GM12875 (cell line): ENCODE measurements around the gene AP1G2.

ENCODE experiments used
- H3K4me3 ChIP-seq: one replicate; pipeline ENCODE4 v1.5.1; 2011; ENCODE audit warnings: low read depth, low read length, control low read depth
- CTCF ChIP-seq: IDR thresholded peaks from 2 replicates; pipeline ENCODE4 v1.5.1; 2011; ENCODE audit warnings: low read depth, mild to moderate bottlenecking, control low read depth, inconsistent platforms, low read length, moderate library complexity, borderline replicate concordance; ENCODE audit not compliant: insufficient read depth

The AP1G2 gene

GRCh38 chr14:23563473-23564180 lies 4.0 kb downstream of the AP1G2 start:
- no peak overlapping the region for H3K4me3 ChIP-seq
- TF ChIP-seq CTCF, result no peak

- H3K4me3 ChIP-seq, result no peak overlapping the region
- TF ChIP-seq CTCF, result peak; percentile 92
These were observed 4.6 kb downstream of the AP1G2 start for GRCh38 chr14:23562822-23563472.

GRCh38 chr14:23561873-23562821 lies 5.4 kb downstream of the AP1G2 start:
- no peak overlapping the region for H3K4me3 ChIP-seq
- TF ChIP-seq CTCF, result no peak

GRCh38 chr14:23561259-23561658 lies 6.3 kb downstream of the AP1G2 start:
- H3K4me3 ChIP-seq, result no peak overlapping the region
- TF ChIP-seq CTCF, result no peak

GRCh38 chr14:23559926-23560520 lies 7.6 kb downstream of the AP1G2 start:
- H3K4me3 ChIP-seq, result no peak overlapping the region
- no peak for TF ChIP-seq CTCF

GRCh38 chr14:23559010-23559925 lies 8.3 kb downstream of the AP1G2 start:
- no peak overlapping the region for H3K4me3 ChIP-seq
- peak; percentile 94 for TF ChIP-seq CTCF
